ENCODE data around the gene OPA3.
A peak's percentile ranks its signal among the peaks of the same experiment; 100 is the strongest.

DNA sequence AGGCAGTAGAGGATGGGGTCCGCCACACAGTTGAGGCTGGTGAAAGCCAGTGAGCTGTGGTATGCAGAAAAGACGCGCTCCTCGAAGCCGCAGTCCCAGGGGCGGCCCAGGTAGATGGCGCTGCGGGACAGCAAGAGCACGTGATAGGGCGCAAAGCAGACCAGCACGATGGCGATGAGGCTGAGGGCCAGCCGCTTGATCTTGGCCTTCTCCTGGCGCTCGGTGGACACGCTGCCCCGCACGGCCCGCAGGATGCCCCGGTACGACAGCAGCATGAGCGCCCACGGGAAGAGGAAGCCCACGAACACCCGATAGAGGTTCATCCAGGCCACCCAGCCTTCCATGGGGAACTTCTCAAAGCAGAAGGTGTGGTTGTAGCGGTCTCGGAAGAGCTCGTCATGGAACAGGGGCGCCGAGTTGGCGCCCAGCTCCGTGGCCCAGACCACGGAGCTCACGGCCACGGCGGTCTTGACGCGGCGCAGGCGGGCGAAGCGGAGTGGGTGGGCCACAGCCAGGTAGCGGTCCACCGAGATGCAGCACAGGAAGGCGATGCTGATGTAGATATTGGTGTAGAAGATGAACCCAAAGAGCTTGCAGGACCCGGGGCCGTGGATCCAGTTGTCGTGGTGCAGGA is 6.5 kb upstream of the OPA3 start:
- TF ChIP-seq, protein P1, sequence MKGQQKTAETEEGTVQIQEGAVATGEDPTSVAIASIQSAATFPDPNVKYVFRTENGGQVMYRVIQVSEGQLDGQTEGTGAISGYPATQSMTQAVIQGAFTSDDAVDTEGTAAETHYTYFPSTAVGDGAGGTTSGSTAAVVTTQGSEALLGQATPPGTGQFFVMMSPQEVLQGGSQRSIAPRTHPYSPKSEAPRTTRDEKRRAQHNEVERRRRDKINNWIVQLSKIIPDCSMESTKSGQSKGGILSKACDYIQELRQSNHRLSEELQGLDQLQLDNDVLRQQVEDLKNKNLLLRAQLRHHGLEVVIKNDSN (IDR thresholded peaks at IDR 0.05; ENCODE audit: borderline replicate concordance, extremely low read length, insufficient read depth, low read depth, low read length), result peak; percentile 86
- TF ChIP-seq, protein P2, sequence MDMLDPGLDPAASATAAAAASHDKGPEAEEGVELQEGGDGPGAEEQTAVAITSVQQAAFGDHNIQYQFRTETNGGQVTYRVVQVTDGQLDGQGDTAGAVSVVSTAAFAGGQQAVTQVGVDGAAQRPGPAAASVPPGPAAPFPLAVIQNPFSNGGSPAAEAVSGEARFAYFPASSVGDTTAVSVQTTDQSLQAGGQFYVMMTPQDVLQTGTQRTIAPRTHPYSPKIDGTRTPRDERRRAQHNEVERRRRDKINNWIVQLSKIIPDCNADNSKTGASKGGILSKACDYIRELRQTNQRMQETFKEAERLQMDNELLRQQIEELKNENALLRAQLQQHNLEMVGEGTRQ (IDR thresholded peaks at IDR 0.05; ENCODE audit: borderline replicate concordance, low read depth, low read length), result no peak
- TF ChIP-seq NFXL1 (IDR thresholded peaks at IDR 0.05; ENCODE audit: borderline replicate concordance), result no peak
- no peak for TF ChIP-seq NFYB (IDR thresholded peaks at IDR 0.05; ENCODE audit: insufficient read depth, low read depth, low read length)
- TF ChIP-seq ESRRA (IDR thresholded peaks at IDR 0.05; ENCODE audit: low read length), result no peak

All from GM12878 (cell line).